ENCODE data around the gene PRPSAP1.

DNA sequence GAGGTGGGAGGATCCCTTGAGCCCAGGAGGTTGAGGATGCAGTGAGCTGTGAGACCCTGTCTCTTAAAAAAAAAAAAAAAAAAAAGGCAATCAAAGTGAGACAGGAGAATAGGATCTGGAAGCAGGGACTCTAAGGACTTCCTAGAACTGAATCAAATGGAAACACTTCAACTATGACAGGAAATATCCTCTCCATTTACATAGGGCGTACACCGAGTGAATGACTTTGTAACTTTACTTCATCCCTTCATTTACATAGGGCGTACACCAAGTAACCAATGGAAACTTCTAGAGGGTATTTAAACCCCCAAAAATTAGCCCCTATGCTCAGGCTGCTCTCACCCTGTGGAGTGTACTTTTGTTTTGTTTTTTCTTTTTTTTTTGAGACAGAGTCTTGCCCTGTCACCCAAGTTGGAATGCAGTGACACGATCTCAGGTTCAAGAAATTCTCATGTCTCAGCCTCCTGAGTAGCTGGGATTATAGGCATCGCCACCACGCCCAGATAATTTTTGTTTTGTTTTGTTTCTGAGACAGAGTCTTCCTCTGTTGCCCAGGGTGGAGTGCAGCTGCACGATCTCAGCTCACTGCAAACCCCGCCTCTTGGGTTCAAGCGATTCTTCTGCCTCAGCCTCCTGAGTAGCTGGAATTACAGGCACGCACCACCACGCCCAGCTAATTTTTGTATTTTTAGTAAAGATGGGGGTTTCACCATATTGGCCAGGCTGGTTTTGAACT lies 9.6 kb upstream of the PRPSAP1 start:
- TF ChIP-seq CTCF (conservative IDR thresholded peaks at IDR 0.05; ENCODE audit: low read length) (no peak), EZH2phosphoT487 (IDR thresholded peaks at IDR 0.05; ENCODE audit: borderline replicate concordance, low read depth, low read length) (no peak)
